Measurements from ENCODE around the gene CDC45. TPM values are rescaled to one million over a fixed set of nuclear protein-coding genes. Genes with fewer than 3 reads are reported as not detected.

CDC45 gene
- total and polyA plus RNA-seq, 2 donors (not counting 1 experiment from before 2014, with no cell fraction given) = 3.8 to 12.0 TPM

GRCh38 chr22:19554834-19555404 lies 75.2 kb downstream of the CDC45 start:
- Histone ChIP-seq H3K4me2 (ENCODE audit: extremely low read depth, insufficient read depth, low read length) (no peak overlapping the region), H2AFZ (ENCODE audit: low read length) (no peak overlapping the region), H3K36me3 (ENCODE audit: control insufficient read depth, insufficient read depth, low read length) (no peaks in the 10 kb centered on the region), H3K9ac (ENCODE audit: insufficient read depth, low read length) (no peak overlapping the region), H4K20me1 (ENCODE audit: control insufficient read depth, extremely low read depth, insufficient read depth, low read length) (no peaks in the 10 kb centered on the region), H3K4me1 (ENCODE audit: control insufficient read depth, extremely low read depth, insufficient read depth, low read length) (no peaks in the 10 kb centered on the region), H3K4me3 (replicated peaks in 1 of 4; ENCODE audit: control extremely low read depth in 1 of 4, insufficient read depth in 1 of 4, low read depth in 3 of 4, low read length in 4 of 4) (no peak overlapping the region), H3K79me2 (ENCODE audit: control insufficient read depth, insufficient read depth, low read length) (no peaks in the 10 kb centered on the region), H3K9me3 (ENCODE audit: control insufficient read depth, insufficient read depth, low read depth, low read length) (no peaks in the 10 kb centered on the region), H3K27ac (ENCODE audit: insufficient read depth, low read length) (no peak overlapping the region), H3K27me3 (ENCODE audit: control insufficient read depth, insufficient read depth, low read length) (no peaks in the 10 kb centered on the region)
- peak; percentile 10 to 46 for DNase-seq (ENCODE audit: low read depth in 2 of 2)
- TF ChIP-seq CTCF (conservative IDR thresholded peaks at IDR 0.05 in 1 of 2, IDR thresholded peaks at IDR 0.05 in 1 of 2; ENCODE audit: low read depth in 1 of 2, low read length in 2 of 2) (peak in 1 of 2 donors; percentile 35), EZH2 (IDR thresholded peaks at IDR 0.05; ENCODE audit: low read length, missing control alignments) (no peak)

DNA sequence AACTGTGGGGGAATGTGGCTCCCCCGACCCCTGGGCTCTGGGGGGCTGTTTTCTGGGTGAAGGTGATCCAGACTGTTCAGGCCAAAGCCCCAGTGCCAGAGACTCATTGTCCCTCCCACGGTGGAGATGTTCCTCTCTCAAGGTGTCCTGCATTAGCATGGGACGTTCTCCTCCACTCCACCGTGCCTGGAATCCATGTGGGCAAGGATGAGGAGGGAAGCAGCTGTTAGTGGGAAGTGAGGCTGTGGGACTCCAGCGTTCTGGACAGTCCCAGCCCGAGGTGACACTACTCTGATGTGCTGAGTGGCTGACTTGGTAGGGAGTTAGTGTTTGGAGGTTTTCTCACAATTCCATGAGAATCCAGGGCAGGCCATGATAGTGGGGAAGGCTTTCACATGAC lies 75.9 kb downstream of the CDC45 start:
- H3K27ac ChIP-seq (ENCODE audit: insufficient read depth, low read length) = no peak overlapping the region
- H3K27me3 ChIP-seq (ENCODE audit: control insufficient read depth, insufficient read depth, low read length) = no peaks in the 10 kb centered on the region
- no peaks in the 10 kb centered on the region for H4K20me1 ChIP-seq (ENCODE audit: control insufficient read depth, extremely low read depth, insufficient read depth, low read length)
- no peaks in the 10 kb centered on the region for H3K36me3 ChIP-seq (ENCODE audit: control insufficient read depth, insufficient read depth, low read length)
- no peak overlapping the region for H3K9ac ChIP-seq (ENCODE audit: insufficient read depth, low read length)
- DNase-seq (ENCODE audit: low read depth in 2 of 2) = no peak
- H2AFZ ChIP-seq (ENCODE audit: low read length) = no peak overlapping the region
- no peaks in the 10 kb centered on the region for H3K9me3 ChIP-seq (ENCODE audit: control insufficient read depth, insufficient read depth, low read depth, low read length)
- H3K4me1 ChIP-seq (ENCODE audit: control insufficient read depth, extremely low read depth, insufficient read depth, low read length) = no peaks in the 10 kb centered on the region
- no peak overlapping the region for H3K4me3 ChIP-seq (replicated peaks in 1 of 4; ENCODE audit: control extremely low read depth in 1 of 4, insufficient read depth in 1 of 4, low read depth in 3 of 4, low read length in 4 of 4)
- H3K4me2 ChIP-seq (ENCODE audit: extremely low read depth, insufficient read depth, low read length) = no peak overlapping the region
- H3K79me2 ChIP-seq (ENCODE audit: control insufficient read depth, insufficient read depth, low read length) = no peaks in the 10 kb centered on the region
- no peak for TF ChIP-seq CTCF (conservative IDR thresholded peaks at IDR 0.05 in 1 of 2, IDR thresholded peaks at IDR 0.05 in 1 of 2; ENCODE audit: low read depth in 1 of 2, low read length in 2 of 2)
- TF ChIP-seq EZH2 (IDR thresholded peaks at IDR 0.05; ENCODE audit: low read length, missing control alignments) = no peak

GRCh38 chr22:19556963-19557545 lies 77.3 kb downstream of the CDC45 start:
- H2AFZ ChIP-seq (ENCODE audit: low read length) = no peak overlapping the region
- H3K27ac ChIP-seq (ENCODE audit: insufficient read depth, low read length) = no peak overlapping the region
- no peak overlapping the region for H3K4me3 ChIP-seq (replicated peaks in 1 of 4; ENCODE audit: control extremely low read depth in 1 of 4, insufficient read depth in 1 of 4, low read depth in 3 of 4, low read length in 4 of 4)
- no peak overlapping the region for H3K4me2 ChIP-seq (ENCODE audit: extremely low read depth, insufficient read depth, low read length)
- H3K79me2 ChIP-seq (ENCODE audit: control insufficient read depth, insufficient read depth, low read length) = no peaks in the 10 kb centered on the region
- no peaks in the 10 kb centered on the region for H4K20me1 ChIP-seq (ENCODE audit: control insufficient read depth, extremely low read depth, insufficient read depth, low read length)
- TF ChIP-seq EZH2 (IDR thresholded peaks at IDR 0.05; ENCODE audit: low read length, missing control alignments) = no peak
- TF ChIP-seq CTCF (conservative IDR thresholded peaks at IDR 0.05 in 1 of 2, IDR thresholded peaks at IDR 0.05 in 1 of 2; ENCODE audit: low read depth in 1 of 2, low read length in 2 of 2) = no peak
- no peak overlapping the region for H3K9ac ChIP-seq (ENCODE audit: insufficient read depth, low read length)
- H3K27me3 ChIP-seq (ENCODE audit: control insufficient read depth, insufficient read depth, low read length) = no peaks in the 10 kb centered on the region
- no peaks in the 10 kb centered on the region for H3K36me3 ChIP-seq (ENCODE audit: control insufficient read depth, insufficient read depth, low read length)
- no peaks in the 10 kb centered on the region for H3K4me1 ChIP-seq (ENCODE audit: control insufficient read depth, extremely low read depth, insufficient read depth, low read length)
- no peaks in the 10 kb centered on the region for H3K9me3 ChIP-seq (ENCODE audit: control insufficient read depth, insufficient read depth, low read depth, low read length)
- no peak for DNase-seq (ENCODE audit: low read depth in 2 of 2)

All from fibroblast of lung (primary cell).